Activated CD4-positive, alpha-beta T cell treated with anti-CD3 and anti-CD28 coated beads for 4 hours (primary cell): ENCODE measurements around the gene ERBB4.

Experiments used
- DNase-seq, 2 donors: peaks; one replicate each; pipeline ENCODE4 v3.0.0-alpha.2; 2020

Gene ERBB4

GRCh38 chr2:211498551-211499205 is 1039.9 kb downstream of the ERBB4 start:
- no peak for DNase-seq

GRCh38 chr2:211495339-211495738 is 1043.3 kb downstream of the ERBB4 start:
- no peak for DNase-seq

DNA sequence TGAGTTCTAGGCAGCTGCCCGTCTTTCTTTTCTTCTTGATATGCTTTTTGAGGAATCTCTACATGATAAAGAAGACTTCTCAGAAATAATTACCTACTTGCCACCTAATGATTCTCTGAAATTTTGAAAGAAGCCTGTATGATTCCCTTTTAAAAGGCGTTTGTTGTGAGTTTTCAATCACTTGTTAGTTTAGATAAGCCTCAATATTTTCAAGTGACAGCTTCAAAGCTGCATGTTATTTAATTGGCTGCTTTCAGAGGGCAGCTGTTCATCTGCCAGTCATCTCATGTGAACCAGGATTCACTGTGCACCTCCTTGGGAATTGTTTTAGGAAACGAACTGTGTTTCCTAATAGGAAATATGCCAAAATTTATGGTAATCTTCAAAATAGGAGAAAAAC is 1044.1 kb downstream of the ERBB4 start:
- DNase-seq: no peak

GRCh38 chr2:211494085-211494484 is 1044.5 kb downstream of the ERBB4 start:
- DNase-seq: no peak

- DNase-seq: no peak
Observed at GRCh38 chr2:211487733-211488132, 1050.9 kb downstream of the ERBB4 start.

- no peak for DNase-seq
Observed at GRCh38 chr2:211479536-211480150, 1059.0 kb downstream of the ERBB4 start.

- DNase-seq: no peak
Observed at GRCh38 chr2:211477537-211478275, 1060.9 kb downstream of the ERBB4 start.

DNA sequence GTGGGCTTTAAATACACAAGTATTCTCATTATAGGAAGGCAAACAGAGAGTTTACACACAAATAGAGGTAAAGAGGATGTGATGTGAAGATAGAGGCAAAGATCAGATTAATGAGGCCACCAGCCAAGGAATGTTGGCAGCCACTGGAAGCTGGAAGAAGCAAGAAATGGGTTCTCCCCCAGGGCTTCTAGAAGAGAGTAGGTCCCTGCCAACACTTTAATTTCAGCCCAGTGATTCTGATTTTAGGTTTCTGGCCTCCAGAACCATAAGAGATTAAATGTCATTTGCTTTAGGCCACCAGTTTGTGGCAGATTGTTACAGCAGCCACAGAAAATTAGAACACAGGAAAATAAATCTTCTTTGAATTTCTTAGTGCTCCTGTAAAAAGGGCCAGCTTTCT is 1065.5 kb downstream of the ERBB4 start:
- no peak for DNase-seq

DNA sequence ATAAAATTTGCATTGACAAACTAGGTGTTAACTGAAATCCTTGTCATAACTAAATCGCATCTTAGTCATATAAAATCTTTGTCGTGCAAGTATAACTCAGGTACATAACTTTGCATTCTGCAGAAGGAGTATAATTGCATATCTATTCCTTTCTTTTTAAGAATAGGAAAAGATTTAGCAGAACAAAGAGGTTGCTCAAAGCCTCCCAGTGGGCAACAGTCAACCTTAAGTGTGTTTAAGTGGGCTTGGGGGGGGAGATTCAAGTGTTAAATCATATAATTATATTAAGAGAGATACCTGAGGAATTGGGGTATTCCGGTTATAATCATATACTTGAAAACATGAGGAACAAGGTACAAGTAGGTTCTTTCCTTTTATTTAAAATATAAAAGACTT is 1068.9 kb downstream of the ERBB4 start:
- DNase-seq: no peak

- DNase-seq: no peak
Observed at GRCh38 chr2:211468877-211469663, 1069.5 kb downstream of the ERBB4 start.

- DNase-seq: no peak
Observed at GRCh38 chr2:211468217-211468616, 1070.4 kb downstream of the ERBB4 start.

DNA sequence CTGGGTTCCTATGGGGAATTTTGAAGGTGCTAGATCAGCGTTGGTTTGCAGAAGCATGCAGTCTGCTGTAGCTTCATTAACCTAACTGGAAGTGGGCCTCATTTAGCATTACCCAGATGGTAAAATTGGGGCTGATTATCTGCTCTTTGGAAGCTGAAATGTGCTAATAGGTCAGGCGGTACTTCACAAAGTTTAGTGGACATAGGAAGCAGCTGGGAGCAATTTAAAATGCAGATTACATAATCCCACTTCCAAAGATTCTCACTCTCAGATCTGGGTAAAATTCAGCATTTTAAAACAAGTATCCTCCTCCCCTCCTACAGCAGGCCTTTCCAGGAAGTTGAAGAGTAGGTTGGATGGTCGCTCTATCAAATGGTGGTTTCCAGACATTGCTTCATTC is 1075.2 kb downstream of the ERBB4 start:
- no peak for DNase-seq

- DNase-seq: no peak
Observed at GRCh38 chr2:211458974-211459373, 1079.6 kb downstream of the ERBB4 start.

DNA sequence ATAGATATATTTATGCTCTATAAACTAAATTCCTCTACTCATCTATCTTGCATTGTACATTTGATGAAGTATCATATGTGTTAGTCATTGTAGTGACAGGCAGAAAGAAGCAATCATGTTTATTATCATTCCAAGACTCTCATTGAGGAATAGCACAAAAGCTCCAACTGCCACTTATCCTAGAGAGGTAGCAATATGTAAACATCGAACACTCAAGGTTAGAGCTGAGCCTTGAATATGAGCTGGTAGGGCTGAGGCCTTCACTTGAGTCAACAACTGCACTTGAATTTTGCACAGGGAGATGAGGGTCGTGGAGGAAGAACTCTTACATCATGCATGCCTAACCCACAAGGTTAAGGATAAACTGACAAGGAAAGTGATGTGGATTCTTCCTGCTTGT is 1081.3 kb downstream of the ERBB4 start:
- DNase-seq: no peak

- no peak for DNase-seq
Observed at GRCh38 chr2:211455216-211455841, 1083.3 kb downstream of the ERBB4 start.

GRCh38 chr2:211454679-211455078 is 1083.9 kb downstream of the ERBB4 start:
- DNase-seq: no peak

- DNase-seq: no peak
Observed at GRCh38 chr2:211453311-211453887, 1085.2 kb downstream of the ERBB4 start.

DNA sequence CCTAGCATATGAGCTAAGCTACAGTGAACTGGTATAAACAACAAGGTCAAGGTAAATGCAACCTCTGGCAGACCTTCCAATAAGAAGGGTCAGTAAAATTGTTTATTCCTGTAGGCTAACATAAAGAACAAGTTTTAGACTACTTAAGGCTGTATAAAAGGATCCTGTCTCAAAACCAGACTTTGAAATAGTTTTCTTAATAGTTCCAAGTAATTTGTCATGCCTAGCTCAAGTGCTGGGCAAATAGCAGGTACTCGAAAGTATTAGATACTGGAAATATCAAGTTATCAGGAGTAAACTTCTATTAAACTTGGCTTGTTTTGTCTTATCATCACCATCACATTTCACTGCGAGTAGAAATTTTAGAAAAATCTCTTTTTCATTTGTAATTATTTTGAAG is 1087.0 kb downstream of the ERBB4 start:
- no peak for DNase-seq

DNA sequence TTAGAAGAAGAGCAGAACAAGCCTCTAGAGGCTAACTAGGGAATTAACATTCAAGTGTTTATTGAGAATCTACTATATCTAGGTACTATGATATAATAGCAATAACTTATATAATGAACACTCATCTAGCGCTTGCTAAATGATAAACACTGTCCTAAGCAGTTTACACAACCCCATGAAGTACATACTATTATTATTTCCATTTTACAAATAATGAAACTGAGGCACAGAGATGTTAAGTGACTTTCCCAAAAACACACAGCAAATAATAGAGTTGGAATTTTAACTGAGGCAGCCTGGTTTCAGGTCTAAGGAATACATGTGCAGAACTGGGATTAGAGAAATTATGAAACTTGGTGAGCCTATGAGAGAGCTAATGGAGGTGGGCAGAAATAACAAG is 1088.8 kb downstream of the ERBB4 start:
- no peak for DNase-seq

GRCh38 chr2:211447548-211447947 is 1091.1 kb downstream of the ERBB4 start:
- DNase-seq: no peak

DNA sequence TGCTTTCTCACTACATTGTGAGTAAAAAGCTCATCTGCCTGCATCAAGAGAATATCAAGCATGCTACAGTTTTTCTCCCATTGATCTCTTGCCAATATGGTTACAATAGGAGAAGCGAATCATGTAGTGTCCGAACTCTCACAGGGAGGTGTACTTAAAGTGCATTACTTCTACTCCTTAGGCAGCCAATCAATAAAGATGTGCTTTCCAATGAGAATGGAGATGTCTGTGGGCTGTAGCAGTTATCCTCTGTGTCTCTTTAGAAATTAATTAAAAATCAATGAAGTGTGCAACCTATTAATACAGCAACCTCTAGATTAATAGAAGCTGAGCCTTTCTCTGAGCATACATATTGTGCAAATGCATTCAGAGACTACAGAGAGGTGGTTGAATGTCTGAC is 1098.5 kb downstream of the ERBB4 start:
- DNase-seq: no peak

DNA sequence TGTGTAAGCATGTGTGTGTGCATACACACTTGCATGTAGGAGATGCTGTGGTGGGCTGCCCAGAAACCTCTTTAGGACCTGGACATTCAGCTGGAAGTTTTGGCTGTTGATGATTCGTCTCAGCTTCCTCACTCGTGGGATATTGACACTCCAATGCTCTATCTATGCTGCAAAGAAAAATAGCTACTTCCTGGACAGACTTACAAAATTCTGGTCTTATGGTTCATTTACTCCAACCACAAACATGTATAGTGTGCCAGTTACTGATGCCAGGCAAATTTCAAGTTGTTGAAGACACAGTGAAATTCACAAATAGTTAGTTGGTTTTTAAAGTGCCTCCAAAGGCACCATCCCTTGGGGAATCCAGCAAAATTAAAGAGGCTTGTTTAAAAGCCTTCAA is 1099.6 kb downstream of the ERBB4 start:
- DNase-seq: no peak

- no peak for DNase-seq
Observed at GRCh38 chr2:211437396-211437795, 1101.2 kb downstream of the ERBB4 start.
